CD4-positive, alpha-beta T cell treated with Interleukin-21 for 1 hour (primary cell): ENCODE results near the gene UBAP1.
"Not testable (repeated sequence)": the region's sequence is repeated elsewhere in the genome, so short reads cannot be mapped to it uniquely, and the experiment has no call there.

Experiments used
- DNase-seq: peaks from one replicate; pipeline ENCODE4 v3.0.0-alpha.2; 2020

The UBAP1 gene

DNA sequence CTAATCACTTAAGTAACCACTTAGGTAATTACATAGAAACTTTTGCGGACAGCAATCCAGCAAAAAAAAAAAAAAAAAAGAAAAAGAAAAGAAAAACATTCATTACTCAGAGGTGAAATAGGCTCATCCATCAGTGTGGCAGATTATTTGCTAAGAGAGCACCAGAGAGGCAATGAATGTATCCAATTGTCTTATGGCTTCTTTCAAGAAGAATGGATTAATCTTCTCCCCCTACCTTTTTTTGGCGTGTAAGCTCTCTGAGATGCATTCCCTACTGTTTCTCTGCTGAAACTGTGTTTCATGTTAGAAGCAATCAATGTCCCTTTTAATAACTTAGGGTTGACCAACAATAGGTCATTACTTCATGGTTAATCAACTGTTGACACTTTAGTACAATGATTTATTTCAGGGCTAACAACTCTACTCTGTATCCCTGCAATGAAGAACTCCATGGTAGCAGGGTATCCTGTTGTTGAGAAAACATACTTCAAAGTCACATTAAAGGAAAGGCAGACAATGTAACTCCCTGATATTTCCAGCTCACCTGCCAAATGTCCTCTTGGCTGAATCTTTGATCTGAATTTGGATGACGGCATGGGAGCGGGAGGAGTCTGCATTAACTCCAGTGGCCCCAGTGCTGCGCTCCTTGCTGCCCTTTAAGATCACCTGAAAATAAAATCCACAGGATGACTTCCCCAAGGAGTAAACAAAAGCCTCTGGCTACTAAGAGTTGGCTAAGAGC, 92.6 kb downstream of the UBAP1 start:
- DNase-seq: no peak

DNA sequence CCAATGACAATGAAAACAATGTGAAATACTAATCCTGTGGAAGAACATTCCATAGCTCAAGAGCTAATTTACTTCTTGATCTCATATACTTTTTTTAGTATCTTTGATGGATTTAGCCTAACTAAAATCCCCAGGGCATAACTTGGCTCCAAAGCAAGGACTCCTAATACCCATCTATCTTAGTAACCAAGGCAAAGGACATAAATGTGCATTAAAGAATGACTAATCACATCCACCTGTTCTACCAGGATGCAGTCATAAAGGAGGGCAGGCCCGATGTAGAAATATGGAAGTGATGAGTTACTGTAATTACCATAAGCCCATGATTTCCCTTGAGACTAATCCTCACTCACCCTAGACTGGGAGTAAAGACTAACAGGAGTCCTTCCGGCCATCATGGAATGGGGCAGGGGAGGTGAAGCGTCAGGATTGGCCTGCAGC, 93.3 kb downstream of the UBAP1 start:
- no peak for DNase-seq

- DNase-seq: not testable (repeated sequence)
Observed at GRCh38 chr9:34273588-34273987, 94.7 kb downstream of the UBAP1 start.

DNA sequence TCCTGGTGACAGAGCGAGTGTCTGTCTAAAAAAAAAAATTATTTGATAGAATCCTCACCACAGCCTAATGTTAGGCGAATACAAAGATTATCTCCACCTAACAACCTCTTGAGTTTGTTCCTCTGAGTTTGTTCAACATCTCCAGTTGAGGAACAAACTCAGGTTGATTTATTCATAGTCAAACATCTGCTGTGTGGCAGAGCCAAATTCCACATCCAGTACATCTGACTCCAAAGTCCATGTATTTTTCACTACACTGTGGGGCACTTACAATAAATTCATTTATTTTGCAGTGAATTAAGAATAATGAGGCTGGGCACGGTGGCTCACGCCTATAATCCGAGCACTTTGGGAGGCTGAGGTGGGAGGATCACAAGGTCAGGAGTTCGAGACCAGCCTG, 97.0 kb downstream of the UBAP1 start:
- DNase-seq: no peak

GRCh38 chr9:34276772-34277171, 97.9 kb downstream of the UBAP1 start:
- no peak for DNase-seq

DNA sequence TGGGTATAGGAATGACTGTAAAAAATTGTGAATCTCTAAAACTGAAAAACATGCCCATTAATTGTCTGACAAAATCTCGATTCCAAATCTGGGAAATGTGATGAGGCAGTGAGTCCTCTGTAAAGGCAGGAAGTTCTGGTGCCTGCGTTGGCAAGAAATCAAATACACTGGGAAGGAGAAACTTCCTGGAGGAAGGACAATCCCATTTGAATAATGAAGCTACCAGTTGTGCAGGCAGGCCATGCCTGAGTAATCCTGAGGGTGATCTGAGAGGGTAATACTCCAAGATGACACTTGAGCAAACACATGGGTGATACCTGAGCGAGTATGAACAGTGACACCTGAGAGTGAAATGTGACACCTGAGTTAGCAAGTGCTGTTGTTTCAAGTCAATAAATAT, 100.6 kb downstream of the UBAP1 start:
- no peak for DNase-seq

GRCh38 chr9:34282096-34282495, 103.3 kb downstream of the UBAP1 start:
- DNase-seq: no peak

DNA sequence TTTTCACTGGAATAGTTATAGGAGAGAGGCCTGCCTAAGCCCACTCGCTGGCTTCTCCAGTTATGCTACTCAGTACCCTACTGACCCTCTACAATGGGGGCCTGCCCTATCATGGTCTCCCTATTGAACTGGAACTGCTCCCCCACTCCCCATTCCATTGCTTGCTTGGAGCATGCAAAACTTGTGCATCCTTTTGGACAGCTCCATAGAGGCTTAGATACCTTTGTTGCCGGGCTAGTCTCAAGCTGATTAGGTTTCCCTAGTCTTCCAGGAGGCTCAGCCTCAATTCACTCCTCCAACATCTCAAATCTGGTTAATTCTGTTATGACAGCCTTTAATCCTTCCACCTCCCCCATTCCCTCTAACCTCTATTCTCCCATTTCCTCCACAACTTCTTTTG, 110.3 kb downstream of the UBAP1 start:
- DNase-seq: no peak

DNA sequence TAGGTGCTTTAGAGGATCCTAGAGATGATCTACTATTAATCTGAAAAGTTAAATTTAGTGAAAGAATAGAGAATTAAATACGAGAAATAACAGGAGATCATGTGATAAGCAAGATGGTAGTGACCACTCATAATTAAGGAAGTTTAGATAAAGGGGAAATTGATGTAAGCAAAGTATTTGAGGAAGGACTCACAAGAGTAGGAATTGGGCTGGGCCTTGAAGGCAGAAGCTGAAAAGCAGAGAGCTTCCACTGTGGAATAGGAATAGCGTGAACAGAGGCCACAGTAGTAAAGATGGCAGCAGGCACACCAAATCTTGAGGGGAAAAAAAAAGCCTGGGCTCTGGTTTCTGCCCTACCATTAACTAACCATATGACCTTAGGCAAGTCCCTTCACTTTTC, 112.2 kb downstream of the UBAP1 start:
- DNase-seq: no peak

GRCh38 chr9:34291423-34291822, 112.6 kb downstream of the UBAP1 start:
- DNase-seq: no peak

DNA sequence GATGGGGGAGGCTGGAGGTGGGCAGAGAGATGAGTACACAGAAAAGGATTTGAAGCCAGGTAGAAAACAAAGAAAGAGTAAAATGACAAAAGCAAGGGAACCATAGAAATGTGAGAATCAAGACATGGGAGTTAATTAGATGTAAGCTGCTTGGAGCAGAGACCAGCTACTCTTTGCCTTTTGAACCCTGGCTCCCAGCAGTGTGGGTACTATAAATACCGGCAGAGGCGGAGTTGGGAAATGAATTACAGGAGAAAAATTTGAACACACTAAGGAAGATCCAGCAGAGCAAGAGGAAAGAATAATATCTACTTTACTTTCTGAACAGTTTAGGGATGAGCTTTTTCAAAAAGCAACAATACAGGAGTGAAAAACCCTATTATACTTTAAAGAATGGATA, 113.7 kb downstream of the UBAP1 start:
- no peak for DNase-seq

DNA sequence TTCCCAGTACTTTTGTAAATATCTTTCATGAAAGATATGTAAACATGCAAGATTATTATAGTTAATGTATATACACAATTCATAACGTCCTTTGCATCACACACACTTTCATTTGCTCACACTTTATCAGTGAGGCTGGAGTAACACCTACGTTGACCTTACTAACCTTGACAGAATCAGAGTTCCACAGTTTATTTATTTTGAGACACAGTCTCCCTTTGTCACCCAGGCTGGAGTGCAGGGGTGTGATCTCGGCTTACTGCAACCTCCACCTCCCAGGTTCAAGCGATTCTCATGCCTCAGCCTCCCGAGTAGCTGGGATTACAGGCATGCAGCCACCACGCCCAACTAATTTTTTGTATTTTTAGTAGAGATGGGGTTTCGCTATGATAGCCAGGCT, 122.2 kb downstream of the UBAP1 start:
- not testable (repeated sequence) for DNase-seq
